MM.1S (cell line): ENCODE results near the gene SMC5.

Experiments used
- DNase-seq: peaks from one replicate; pipeline ENCODE4 v3.0.0-alpha.2; 2015
- H2AFZ ChIP-seq: fragments of 300-600 bp; sonication (generic); 2 replicates; pipeline ENCODE4 v1.6.0; 2016; ENCODE audit warnings: antibody characterized with exemption, low read length
- H3F3A ChIP-seq: fragments of 300-600 bp; sonication (generic); 2 replicates; pipeline ENCODE4 v1.6.1; 2016; ENCODE audit warnings: mild to moderate bottlenecking, antibody characterized with exemption, low read length, moderate library complexity, mixed read lengths; ENCODE audit not compliant: insufficient read depth
- H3K27ac ChIP-seq: fragments of 300-600 bp; sonication (generic); 2 replicates; pipeline ENCODE4 v1.5.1; 2016; ENCODE audit warnings: mild to moderate bottlenecking, low read length
- H3K27me3 ChIP-seq: fragments of 300-600 bp; sonication (generic); replicated peaks from 2 replicates; pipeline ENCODE4 v1.6.0; 2016; ENCODE audit warnings: low read length; ENCODE audit not compliant: insufficient read depth
- H3K36me3 ChIP-seq: fragments of 300-600 bp; sonication (generic); replicated peaks from 2 replicates; pipeline ENCODE4 v1.6.1; 2016; ENCODE audit warnings: mild to moderate bottlenecking, low read length, mixed read lengths; ENCODE audit not compliant: insufficient read depth
- H3K4me1 ChIP-seq: fragments of 300-600 bp; sonication (generic); 2 replicates; pipeline ENCODE4 v1.6.1; 2016; ENCODE audit warnings: low read length, mixed read lengths
- H3K4me2 ChIP-seq: fragments of 300-600 bp; sonication (generic); 2 replicates; pipeline ENCODE4 v1.6.0; 2016; ENCODE audit warnings: low read depth, low read length
- H3K4me3 ChIP-seq: fragments of 300-600 bp; sonication (generic); 2 replicates; pipeline ENCODE4 v1.5.1; 2016; ENCODE audit warnings: low read length, mixed read lengths
- H3K79me2 ChIP-seq: fragments of 300-600 bp; sonication (generic); 2 replicates; pipeline ENCODE4 v1.6.1; 2016; ENCODE audit warnings: mixed run types, low read length, mixed read lengths
- H3K9ac ChIP-seq: fragments of 300-600 bp; sonication (generic); 2 replicates; pipeline ENCODE4 v1.6.1; 2016; ENCODE audit warnings: low read length, mixed read lengths
- H3K9me2 ChIP-seq: fragments of 300-600 bp; sonication (generic); replicated peaks from 2 replicates; pipeline ENCODE4 v1.6.1; 2016; ENCODE audit warnings: mild to moderate bottlenecking, low read length, mixed read lengths; ENCODE audit not compliant: insufficient read depth
- H3K9me3 ChIP-seq: fragments of 300-600 bp; sonication (generic); replicated peaks from 2 replicates; pipeline ENCODE4 v1.6.1; 2016; ENCODE audit warnings: mild to moderate bottlenecking, low read length, mixed read lengths; ENCODE audit not compliant: insufficient read depth
- H4K20me1 ChIP-seq: fragments of 300-600 bp; sonication (generic); 2 replicates; pipeline ENCODE4 v1.6.1; 2016; ENCODE audit warnings: mild to moderate bottlenecking, low read length, moderate library complexity, mixed read lengths; ENCODE audit not compliant: insufficient read depth
- EZH2 ChIP-seq: fragments of 300-600 bp; sonication (generic); optimal IDR thresholded peaks from 2 replicates; pipeline ENCODE3; 2017; ENCODE audit warnings: low read depth, mild to moderate bottlenecking, antibody characterized with exemption, low read length, mixed read lengths
- EZH2phosphoT487 ChIP-seq: fragments of 300-600 bp; sonication (generic); IDR thresholded peaks from 2 replicates; pipeline ENCODE4 v1.6.1; 2018; ENCODE audit warnings: antibody characterized with exemption, low read length
- TF ChIP-seq, protein P1 (sequence below): fragments of 300-600 bp; sonication (generic); IDR thresholded peaks from 2 replicates; pipeline ENCODE4 v1.5.1; 2016; ENCODE audit warnings: antibody characterized with exemption, low read length, mixed read lengths

The SMC5 gene

DNA sequence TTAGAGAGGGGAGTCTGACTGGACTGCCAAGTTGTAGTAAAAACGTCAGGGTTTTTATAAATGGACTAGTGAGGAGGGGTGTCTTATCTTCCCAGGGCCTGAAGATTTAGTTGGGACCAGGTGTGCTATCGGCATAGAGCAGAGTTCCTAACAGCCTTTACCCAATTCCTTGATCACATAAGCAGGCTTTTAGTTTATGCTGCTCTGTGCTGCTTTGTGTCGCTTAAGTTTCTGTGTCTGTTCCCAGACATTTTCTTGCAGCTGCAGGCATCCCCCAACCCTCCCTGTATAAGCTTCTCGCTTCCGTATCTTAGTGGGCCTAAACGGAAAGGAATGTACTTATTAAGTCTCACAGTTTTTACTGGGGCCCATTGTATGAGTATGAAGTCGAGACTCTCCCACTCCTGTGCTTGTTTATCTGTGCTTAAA is 2.6 kb upstream of the SMC5 start:
- Histone ChIP-seq H3K4me2 (no peak overlapping the region), H3K4me1 (peaks cover 14% of the 10 kb centered on the region; the same call in 1 of the 2 replicates), H3K9ac (no peak overlapping the region), H4K20me1 (0 out of 2 replicates have a peak, but pooled peaks cover 2% of the 10 kb centered on the region), H3K4me3 (no peak overlapping the region), H3K36me3 (no peaks in the 10 kb centered on the region; the same call in 1 of the 2 replicates), H3K79me2 (peaks cover 23% of the 10 kb centered on the region), H3K9me2 (no peaks in the 10 kb centered on the region), H2AFZ (no peak overlapping the region), H3F3A (no peaks in the 10 kb centered on the region), H3K27ac (no peak overlapping the region), H3K27me3 (no peaks in the 10 kb centered on the region), H3K9me3 (no peaks in the 10 kb centered on the region)
- DNase-seq, result no peak
- TF ChIP-seq, protein P1, sequence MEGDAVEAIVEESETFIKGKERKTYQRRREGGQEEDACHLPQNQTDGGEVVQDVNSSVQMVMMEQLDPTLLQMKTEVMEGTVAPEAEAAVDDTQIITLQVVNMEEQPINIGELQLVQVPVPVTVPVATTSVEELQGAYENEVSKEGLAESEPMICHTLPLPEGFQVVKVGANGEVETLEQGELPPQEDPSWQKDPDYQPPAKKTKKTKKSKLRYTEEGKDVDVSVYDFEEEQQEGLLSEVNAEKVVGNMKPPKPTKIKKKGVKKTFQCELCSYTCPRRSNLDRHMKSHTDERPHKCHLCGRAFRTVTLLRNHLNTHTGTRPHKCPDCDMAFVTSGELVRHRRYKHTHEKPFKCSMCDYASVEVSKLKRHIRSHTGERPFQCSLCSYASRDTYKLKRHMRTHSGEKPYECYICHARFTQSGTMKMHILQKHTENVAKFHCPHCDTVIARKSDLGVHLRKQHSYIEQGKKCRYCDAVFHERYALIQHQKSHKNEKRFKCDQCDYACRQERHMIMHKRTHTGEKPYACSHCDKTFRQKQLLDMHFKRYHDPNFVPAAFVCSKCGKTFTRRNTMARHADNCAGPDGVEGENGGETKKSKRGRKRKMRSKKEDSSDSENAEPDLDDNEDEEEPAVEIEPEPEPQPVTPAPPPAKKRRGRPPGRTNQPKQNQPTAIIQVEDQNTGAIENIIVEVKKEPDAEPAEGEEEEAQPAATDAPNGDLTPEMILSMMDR, result no peak
- no peak for TF ChIP-seq EZH2phosphoT487
- TF ChIP-seq EZH2, result no peak

DNA sequence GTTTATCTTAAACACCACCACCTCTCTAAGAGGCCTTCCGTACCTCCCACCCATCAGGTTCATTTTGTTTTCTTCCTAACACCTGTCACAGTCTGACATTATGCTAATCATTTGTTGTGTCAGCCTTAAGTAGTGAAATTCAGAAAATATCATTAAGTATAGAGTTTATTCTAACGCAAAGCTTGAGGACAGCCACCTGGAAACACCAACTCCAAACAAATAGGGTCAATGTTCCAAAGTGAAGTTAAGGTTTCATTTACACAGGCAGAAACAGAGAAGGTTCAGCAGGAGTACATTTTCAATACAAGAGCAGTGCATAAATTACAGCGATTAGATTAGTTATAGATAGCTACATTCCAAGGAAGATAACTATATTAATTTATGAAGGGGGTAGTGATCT is 1.3 kb upstream of the SMC5 start:
- TF ChIP-seq EZH2 (no peak), EZH2phosphoT487 (no peak)
- TF ChIP-seq, protein P1, result no peak
- Histone ChIP-seq H3K4me1 (peaks cover 18% of the 10 kb centered on the region; the same call in 1 of the 2 replicates), H3K27me3 (no peaks in the 10 kb centered on the region), H3K4me3 (no peak overlapping the region), H3K9me2 (no peaks in the 10 kb centered on the region), H3F3A (no peaks in the 10 kb centered on the region), H3K36me3 (no peaks in the 10 kb centered on the region; the same call in 1 of the 2 replicates), H3K9me3 (no peaks in the 10 kb centered on the region), H3K79me2 (peaks cover 37% of the 10 kb centered on the region), H3K9ac (no peak overlapping the region), H3K27ac (no peak overlapping the region), H3K4me2 (peak overlapping the region; percentile 57; the same call in 1 of the 2 replicates), H4K20me1 (0 out of 2 replicates have a peak, but pooled peaks cover 7% of the 10 kb centered on the region), H2AFZ (peak overlapping the region; percentile 66; the same call in 1 of the 2 replicates)
- no peak for DNase-seq

DNA sequence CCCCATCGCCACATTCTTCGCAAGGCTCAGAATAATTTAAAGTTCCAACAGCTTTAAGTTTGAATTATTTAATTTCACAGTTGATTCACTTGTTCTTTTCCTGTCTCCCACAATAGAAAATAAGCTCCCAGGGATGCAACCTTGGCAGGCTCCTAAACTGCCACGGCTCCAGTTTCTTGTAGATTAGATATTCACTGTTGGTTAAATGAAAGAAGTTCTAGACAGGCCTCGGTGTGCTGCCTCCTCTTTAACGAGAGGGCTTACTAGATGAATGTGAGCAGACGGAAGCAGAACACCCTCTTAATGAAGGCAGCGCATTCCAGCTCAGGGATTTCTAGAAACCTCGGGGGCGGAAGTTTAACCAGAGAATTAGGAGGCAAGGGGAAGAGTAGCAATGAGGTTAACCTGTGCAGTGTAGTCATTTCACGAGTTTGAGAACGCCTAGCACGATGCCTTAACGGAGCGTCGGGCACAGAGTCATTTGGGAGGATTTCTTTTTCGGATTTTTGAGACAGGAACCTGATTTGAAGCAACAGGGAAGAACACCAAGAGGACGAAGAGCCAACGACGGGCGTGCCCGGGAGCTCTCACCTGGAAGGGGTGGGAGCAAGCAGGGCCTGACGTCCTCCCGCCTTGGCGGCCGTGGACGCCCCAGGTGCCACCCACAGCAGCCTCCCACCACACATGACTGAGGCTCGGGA is 637 bp upstream of the SMC5 start:
- no peaks in the 10 kb centered on the region; the same call in 1 of the 2 replicates for H3K36me3 ChIP-seq
- H3K9me2 ChIP-seq, result no peaks in the 10 kb centered on the region
- no peak for DNase-seq
- H4K20me1 ChIP-seq, result 0 out of 2 replicates have a peak, but pooled peaks cover 13% of the 10 kb centered on the region
- peak overlapping the region; percentile 76; the same call in 1 of the 2 replicates for H3K27ac ChIP-seq
- peak overlapping the region; percentile 57 for H3K4me2 ChIP-seq
- peak overlapping the region; percentile 94 for H3K9ac ChIP-seq
- H3K9me3 ChIP-seq, result no peaks in the 10 kb centered on the region
- peaks cover 18% of the 10 kb centered on the region; the same call in 1 of the 2 replicates for H3K4me1 ChIP-seq
- H3K79me2 ChIP-seq, result peaks cover 43% of the 10 kb centered on the region
- peak overlapping the region; percentile 66 for H2AFZ ChIP-seq
- no peaks in the 10 kb centered on the region for H3K27me3 ChIP-seq
- TF ChIP-seq EZH2phosphoT487 (no peak), EZH2 (no peak)
- TF ChIP-seq, protein P1, result no peak
- H3K4me3 ChIP-seq, result peak overlapping the region; percentile 88
- no peaks in the 10 kb centered on the region for H3F3A ChIP-seq
